ENCODE results near the gene CNTN5.

DNA sequence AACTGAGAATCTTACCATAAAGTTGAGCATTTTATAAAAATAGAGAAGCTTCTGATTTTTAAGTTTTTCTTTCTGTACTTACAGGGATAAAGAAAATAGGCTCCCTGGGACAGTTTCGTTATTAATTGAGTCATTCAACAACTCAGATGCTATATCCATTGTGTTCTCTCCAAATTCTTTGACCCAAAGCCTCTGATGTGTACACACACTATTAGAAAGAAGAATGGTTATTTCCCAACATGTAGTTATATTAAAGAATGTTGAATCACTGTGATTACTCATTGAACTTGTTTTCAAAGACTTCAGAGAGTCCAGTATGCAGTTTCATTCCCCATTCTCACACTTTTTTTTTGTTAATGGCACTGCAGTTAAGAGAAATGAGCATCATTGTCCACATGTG, 932.1 kb downstream of the CNTN5 start:
- TF ChIP-seq CTCF (IDR thresholded peaks at IDR 0.05 in 4 of 5, conservative IDR thresholded peaks at IDR 0.05 in 1 of 5) (no peak), POLR2A (IDR thresholded peaks at IDR 0.05) (no peak)

All from gastrocnemius medialis (tissue), 4 donors.